Right ventricle myocardium superior (tissue), 1 donor: ENCODE results near the gene TMA7. TPM values are rescaled to one million over a fixed set of nuclear protein-coding genes. Genes with fewer than 3 reads are reported as not detected.
A peak's percentile ranks its signal among the peaks of the same experiment; 100 is the strongest.

Experiments used
- ATAC-seq: fragments of 200-7000 bp; cut with Tn5 transposase; one replicate; pipeline ENCODE4 v1.9.1; 2020; ENCODE audit warnings: mild to moderate bottlenecking; ENCODE audit not compliant: poor library complexity
- DNase-seq: peaks from one replicate; pipeline ENCODE4 v3.0.0-alpha.2; 2020
- intact Hi-C: fragments of 100-400 bp; cut with DNase I; formaldehyde crosslinking; loops from one replicate; pipeline ENCODE4 v1.11.2; 2022
- total RNA-seq: library from RNA; stranded (reverse); fragmentation: NEBNext Ultra II Directional; extraction: Animal tissue kit (Norgen Biotek cat#: 25700); gene quantifications from one replicate; pipeline ENCODE4 v1.2.1, GENCODE V29; 2021
- donor health status: DM: no; HTN: yes; CAD: no; lungs with severe emphysema.

The TMA7 gene
- total RNA-seq, 1 donor from 2014 or later = 237 TPM

GRCh38 chr3:48418140-48418539 lies 21.9 kb upstream of the TMA7 start:
- intact Hi-C loops = no loop called here
- no peak for ATAC-seq
- no peak for DNase-seq

GRCh38 chr3:48418651-48419050 lies 21.4 kb upstream of the TMA7 start:
- intact Hi-C loops = no loop called here
- ATAC-seq = no peak
- DNase-seq = no peak

DNA sequence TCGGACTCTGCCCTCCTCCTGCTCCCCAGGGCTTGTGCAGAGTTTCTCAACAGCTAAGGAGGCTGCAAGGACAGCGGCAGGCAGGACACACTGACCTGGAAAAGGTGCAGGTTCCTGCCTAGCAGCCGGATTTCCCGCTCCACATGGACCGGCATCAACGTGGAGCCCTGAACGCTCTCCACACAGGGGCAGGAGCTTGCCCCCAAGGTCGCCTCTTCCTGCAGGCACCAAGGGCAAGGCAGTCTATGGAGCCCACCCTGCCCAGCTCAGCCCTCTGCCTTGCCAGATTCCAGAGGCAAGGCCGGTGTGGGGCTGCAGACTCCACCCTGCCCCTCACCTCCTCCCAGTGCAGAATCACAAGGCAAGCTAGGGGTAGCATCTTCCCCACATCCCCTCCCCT lies 20.9 kb upstream of the TMA7 start:
- DNase-seq = no peak
- no peak for ATAC-seq
- intact Hi-C loops = no loop called here

DNA sequence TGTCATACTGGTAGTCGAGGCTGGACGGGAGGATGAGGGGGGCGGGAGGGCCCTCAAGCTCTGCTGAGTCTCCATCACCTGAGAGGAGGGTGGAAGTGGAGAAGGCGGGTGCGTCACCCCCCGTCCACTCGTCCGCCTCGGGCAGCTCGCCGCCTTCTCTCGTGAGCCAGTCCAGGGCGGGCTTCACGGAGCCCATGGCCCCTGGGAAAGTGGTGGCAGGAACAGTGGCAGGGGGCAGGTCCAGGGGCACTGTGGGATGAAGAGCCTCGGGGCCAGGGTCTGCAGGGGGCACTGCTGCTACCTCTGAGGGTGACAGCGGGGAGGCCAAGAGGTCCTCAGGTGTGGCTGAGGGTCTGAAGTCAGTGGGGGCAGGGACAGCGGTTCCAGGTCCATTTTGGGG lies 20.5 kb upstream of the TMA7 start:
- intact Hi-C loops = no loop called here
- DNase-seq (no peak), ATAC-seq (no peak)

GRCh38 chr3:48420561-48420960 lies 19.5 kb upstream of the TMA7 start:
- ATAC-seq = no peak
- DNase-seq = no peak
- intact Hi-C loops = no loop called here

GRCh38 chr3:48422272-48422671 lies 17.8 kb upstream of the TMA7 start:
- ATAC-seq = no peak

DNA sequence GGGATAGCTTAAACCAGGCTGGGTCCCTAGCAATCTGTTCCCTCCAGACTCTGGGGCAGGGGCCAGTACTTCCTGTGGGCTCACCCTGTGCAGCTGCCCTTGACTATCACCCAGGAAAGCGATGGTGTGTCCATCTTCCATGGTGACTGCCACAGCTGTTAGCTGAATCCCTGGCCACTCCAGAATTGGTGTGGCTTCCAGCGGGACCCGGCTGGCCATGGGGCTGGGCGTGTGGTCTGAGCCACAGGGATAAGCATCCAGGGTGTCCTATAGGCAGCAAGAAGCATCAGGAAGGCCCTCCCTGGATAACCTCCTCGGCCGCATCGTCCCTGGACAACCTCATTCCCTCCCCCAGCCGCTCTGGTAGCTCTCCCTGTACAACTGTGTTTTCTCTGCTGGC lies 17.4 kb upstream of the TMA7 start:
- DNase-seq = no peak
- intact Hi-C loops = no loop called here
- no peak for ATAC-seq

More at GRCh38 chr3:48422272-48422671, 17.8 kb upstream of the TMA7 start:
- DNase-seq = no peak
- intact Hi-C loops = no loop called here

- DNase-seq (no peak), ATAC-seq (no peak)
- intact Hi-C loops = no loop called here
Observed at GRCh38 chr3:48423241-48423882, 16.7 kb upstream of the TMA7 start.

- DNase-seq (no peak), ATAC-seq (no peak)
- intact Hi-C loops = no loop called here
Observed at GRCh38 chr3:48423883-48424695, 16.0 kb upstream of the TMA7 start.

GRCh38 chr3:48425281-48425812 lies 14.7 kb upstream of the TMA7 start:
- DNase-seq (peak; percentile 69), ATAC-seq (peak; percentile 26)
- intact Hi-C loops = no loop called here

DNA sequence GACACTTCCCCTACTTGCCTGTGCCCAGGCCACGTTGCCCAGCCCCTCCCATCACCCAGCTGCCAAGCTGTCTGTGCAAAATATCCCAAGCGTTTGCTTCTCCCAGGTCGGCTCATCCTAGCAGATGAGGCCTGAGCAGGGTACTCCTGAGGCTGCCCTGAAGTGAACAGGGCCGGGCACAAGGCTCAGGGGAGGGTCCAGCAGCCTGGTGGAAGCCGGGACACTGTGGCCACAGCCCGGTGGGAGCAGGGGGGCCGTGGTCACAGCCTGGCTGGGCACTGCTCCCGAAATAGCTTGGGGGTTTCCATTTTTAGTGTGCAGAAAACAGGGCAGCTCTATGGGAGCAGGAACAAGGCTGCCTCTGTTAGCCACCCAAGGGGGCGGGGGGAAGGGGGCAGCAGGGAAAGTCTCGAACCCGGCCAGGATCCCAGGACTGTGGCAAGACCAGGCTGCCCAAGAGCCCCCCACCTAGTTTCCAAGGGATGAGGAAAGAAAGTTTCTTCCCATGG lies 13.6 kb upstream of the TMA7 start:
- intact Hi-C loops = no loop called here
- ATAC-seq = peak; percentile 58
- DNase-seq = peak; percentile 64

- ATAC-seq (no peak), DNase-seq (no peak)
- intact Hi-C loops = no loop called here
Observed at GRCh38 chr3:48426944-48427629, 13.0 kb upstream of the TMA7 start.

GRCh38 chr3:48427630-48427962 lies 12.5 kb upstream of the TMA7 start:
- ATAC-seq (no peak), DNase-seq (no peak)

DNA sequence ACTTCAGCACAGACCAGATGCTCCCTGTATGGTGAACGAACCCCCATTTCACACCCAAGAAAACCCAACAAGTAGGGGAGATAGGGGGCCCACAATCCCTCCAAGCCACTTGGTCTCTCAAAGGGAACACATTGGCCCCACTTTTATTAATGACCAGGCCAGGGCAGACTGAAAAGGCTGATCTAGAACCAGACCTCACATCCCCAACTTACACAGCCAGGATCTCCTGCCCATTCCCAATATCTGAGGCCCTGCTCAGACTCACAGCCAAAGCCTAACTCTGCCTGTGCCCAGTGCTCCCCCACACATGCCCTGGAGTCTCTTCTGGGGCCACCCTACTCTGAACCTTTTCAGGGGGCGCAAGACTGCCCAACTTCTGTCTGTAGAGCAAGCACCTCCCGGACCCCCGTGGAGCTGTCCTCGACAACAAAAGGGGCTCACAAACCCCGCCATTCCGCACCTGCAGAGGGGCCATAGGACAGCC lies 11.9 kb upstream of the TMA7 start:
- intact Hi-C loops = no loop called here
- DNase-seq = no peak
- ATAC-seq = no peak

More at GRCh38 chr3:48427630-48427962, 12.5 kb upstream of the TMA7 start:
- intact Hi-C loops = no loop called here

- ATAC-seq (peak; percentile 19), DNase-seq (peak; percentile 60)
- intact Hi-C loops = no loop called here
Observed at GRCh38 chr3:48428572-48429316, 11.3 kb upstream of the TMA7 start.

- intact Hi-C loops = no loop called here
- DNase-seq (peak; percentile 67), ATAC-seq (peak; percentile 25)
Observed at GRCh38 chr3:48429317-48429959, 10.6 kb upstream of the TMA7 start.

GRCh38 chr3:48429960-48430707 lies 9.9 kb upstream of the TMA7 start, which contains the start of gene PLXNB1:
TSS of gene PLXNB1 (minus strand) at chr3:48430086. CDS start at chr3:48424611, 5,475 bp downstream.
- peak; percentile 5 for ATAC-seq
- intact Hi-C loops = no loop called here
- DNase-seq = peak; percentile 48
